Measurements from ENCODE around the gene XYLB.
A peak's percentile ranks its signal among the peaks of the same experiment; 100 is the strongest.

The XYLB gene

DNA sequence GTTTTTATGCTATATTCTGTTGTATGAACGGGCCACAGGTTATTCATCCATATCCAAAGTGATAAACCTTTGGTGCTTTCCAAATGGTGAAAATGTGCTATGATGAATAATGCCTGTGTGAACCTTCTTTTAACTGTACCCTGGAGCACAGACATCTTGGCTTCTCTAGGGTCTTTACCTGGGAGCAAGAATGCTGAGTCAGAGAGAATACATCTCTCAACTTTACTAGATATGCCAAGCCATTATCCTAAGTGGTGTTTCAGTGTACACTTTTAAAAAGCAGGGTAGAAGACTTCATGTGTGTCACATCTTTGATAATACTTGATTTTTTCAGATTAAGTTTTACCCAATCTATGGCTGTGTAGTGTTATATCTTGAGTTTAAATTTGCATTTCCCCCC is 23.5 kb upstream of the XYLB start:
- DNase-seq (ENCODE audit: low spot score): no peak

GRCh38 chr3:38325256-38325655 is 21.3 kb upstream of the XYLB start:
- DNase-seq (ENCODE audit: low spot score): no peak

- DNase-seq (ENCODE audit: low spot score): no peak
Observed at GRCh38 chr3:38327335-38328009, 19.1 kb upstream of the XYLB start.

- DNase-seq (ENCODE audit: low spot score): no peak
Observed at GRCh38 chr3:38331257-38332022, 15.1 kb upstream of the XYLB start.

DNA sequence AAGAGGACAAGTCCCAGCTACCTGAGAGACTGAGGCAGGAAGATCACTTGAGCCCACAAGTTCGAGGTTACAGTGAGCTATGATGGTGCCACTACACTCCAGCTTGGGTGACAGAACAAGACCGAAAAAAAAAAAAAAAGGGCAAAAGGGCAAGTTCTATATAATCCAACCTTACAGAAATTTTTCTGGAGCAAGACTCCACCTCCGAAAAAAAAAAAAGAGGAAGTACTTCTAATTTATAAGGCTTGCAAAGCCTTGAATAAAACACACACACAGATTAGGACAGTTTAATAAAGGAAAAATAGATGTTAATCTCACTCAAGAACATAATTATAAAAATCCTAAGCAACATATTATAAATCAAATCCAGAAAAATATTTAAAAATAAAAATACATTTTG is 14.4 kb upstream of the XYLB start:
- no peak for DNase-seq (ENCODE audit: low spot score)

GRCh38 chr3:38334142-38335055 is 12.2 kb upstream of the XYLB start:
- peak; percentile 82 for DNase-seq (ENCODE audit: low spot score)

GRCh38 chr3:38335263-38335662 is 11.3 kb upstream of the XYLB start:
- no peak for DNase-seq (ENCODE audit: low spot score)

DNA sequence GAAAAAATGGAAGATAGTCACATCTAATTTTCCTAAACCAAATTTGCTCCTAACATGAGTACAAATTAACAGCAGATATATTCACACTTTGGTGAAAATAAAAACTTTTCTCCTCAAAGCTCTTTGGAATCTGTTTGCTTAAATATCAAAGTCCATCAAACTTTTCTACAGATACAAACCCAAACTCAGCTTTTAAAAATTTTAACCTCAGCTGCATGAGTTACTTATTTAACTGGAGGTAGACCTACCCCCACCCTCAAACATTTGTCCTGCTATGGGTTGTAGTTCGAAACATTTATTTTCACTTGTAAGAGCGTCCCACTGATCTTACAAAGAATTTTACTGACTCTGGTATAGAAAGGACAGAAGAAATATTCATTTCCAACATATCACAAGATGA is 8.9 kb upstream of the XYLB start:
- no peak for DNase-seq (ENCODE audit: low spot score)

- no peak for DNase-seq (ENCODE audit: low spot score)
Observed at GRCh38 chr3:38343797-38344594, 2.6 kb upstream of the XYLB start.

DNA sequence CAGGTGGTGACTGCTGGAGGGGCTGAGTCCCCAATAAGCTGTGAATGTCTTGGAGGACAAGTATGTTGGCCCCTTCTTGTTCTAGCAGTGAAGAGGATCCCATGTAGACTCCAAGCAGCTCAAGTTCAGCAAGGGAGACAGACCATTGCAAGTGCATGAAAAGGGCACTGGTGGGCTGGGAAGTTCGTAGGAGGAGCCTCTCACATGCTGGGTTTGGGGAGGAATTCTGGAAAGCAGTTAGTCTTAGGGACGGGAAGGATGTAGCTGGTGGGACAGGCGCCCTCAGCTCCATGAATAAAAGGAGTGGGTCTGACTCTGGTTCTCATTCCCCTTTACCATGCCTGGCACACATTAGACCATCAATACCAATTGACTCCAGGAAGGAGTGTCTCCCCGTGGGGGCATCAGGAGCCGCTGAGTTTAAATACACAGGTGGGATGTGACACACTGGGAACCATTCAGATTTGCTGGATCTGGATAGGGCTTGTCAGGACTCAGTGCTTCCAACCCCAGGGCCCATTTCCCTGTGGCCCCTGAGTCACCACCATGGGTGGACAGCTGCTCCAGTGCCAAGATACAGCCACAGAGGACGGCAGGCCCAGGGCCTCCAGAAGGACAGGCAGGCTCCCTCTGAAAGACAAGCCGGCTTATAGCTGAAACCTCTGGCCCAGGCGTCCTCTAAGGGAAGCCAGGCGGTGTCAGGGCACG is 552 bp upstream of the XYLB start:
- DNase-seq (ENCODE audit: low spot score): no peak

- DNase-seq (ENCODE audit: low spot score): no peak
Observed at GRCh38 chr3:38347421-38348200, 1.0 kb downstream of the XYLB start.

GRCh38 chr3:38348903-38349302 is 2.3 kb downstream of the XYLB start:
- no peak for DNase-seq (ENCODE audit: low spot score)

GRCh38 chr3:38349684-38350359 is 3.2 kb downstream of the XYLB start:
- no peak for DNase-seq (ENCODE audit: low spot score)

DNA sequence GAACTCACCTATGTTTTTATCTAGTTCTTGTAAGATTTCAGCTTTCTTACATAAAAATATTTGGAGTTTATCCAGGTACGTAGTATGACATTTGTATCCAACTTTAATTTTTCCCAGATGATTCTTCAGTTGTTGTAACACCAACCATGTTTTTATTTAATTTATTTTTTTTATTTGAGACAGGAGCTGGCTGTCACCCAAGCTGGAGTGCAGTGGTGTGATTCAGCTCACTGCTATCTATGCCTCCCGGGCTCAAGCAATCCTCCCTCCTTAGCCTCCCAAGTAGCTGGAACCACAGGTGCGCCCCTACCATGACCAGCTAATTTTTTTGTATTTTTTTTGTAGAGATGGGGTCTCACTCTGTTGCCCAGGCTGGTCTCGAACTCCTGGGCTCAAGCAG is 6.6 kb downstream of the XYLB start:
- DNase-seq (ENCODE audit: low spot score): no peak

DNA sequence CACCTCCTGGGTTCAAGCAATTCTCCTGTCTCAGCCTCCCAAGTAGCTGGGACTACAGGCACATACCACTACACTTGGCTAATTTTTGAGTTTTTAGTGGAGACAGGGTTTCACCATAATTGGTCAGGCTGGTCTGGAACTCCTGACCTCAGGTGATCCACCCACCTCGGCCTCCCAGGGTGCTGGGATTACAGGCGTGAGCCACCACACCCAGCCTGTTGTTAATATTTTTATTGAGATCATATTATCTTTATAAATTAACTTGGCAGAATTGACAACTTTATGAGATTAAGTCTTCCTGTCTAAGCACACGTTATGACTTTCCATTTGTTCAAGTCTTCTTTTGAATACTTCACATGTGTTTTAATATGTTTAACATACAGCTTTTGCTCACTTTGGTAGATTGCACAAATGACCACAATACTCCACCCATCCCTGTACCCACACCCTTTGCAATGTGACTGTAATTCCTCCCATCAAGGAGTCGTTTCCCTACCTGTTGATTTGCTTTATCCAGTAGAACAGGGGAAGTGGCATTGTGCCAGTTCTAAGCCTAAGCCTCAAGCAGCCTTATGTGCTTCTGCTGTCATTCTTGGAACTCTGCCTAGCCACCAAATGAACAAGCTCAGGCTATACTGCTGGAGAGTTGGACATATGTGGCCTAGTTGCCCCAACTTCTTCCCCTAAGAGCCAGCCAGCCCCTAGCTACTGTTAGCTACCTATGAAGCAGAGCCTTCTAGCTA is 8.2 kb downstream of the XYLB start:
- DNase-seq (ENCODE audit: low spot score): no peak

GRCh38 chr3:38359038-38359437 is 12.5 kb downstream of the XYLB start:
- DNase-seq (ENCODE audit: low spot score): no peak

GRCh38 chr3:38360345-38360744 is 13.8 kb downstream of the XYLB start:
- no peak for DNase-seq (ENCODE audit: low spot score)

GRCh38 chr3:38361496-38361895 is 14.9 kb downstream of the XYLB start:
- DNase-seq (ENCODE audit: low spot score): no peak

DNA sequence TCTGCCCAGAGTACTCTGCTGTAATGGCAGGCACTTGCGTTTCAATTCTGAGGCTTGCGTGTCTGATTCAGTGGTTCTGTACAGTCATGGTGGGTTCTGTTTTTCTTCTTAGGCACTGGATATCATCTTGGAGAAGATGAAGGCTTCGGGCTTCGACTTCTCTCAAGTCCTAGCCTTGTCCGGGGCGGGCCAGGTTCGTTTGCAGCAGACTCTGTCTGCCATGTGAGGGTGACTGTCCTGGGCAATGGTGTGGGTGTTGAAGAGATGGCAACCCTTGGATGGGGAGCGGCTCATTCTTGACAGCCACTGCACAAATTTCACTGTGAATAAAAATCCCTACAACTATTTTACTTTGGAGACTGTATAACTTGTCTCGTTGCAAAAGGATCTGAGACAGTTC is 16.2 kb downstream of the XYLB start:
- no peak for DNase-seq (ENCODE audit: low spot score)
